ENCODE measurements around the gene FAM168A.
A peak's percentile ranks its signal among the peaks of the same experiment; 100 is the strongest.

The FAM168A gene, protein sequence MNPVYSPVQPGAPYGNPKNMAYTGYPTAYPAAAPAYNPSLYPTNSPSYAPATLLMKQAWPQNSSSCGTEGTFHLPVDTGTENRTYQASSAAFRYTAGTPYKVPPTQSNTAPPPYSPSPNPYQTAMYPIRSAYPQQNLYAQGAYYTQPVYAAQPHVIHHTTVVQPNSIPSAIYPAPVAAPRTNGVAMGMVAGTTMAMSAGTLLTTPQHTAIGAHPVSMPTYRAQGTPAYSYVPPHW

DNA sequence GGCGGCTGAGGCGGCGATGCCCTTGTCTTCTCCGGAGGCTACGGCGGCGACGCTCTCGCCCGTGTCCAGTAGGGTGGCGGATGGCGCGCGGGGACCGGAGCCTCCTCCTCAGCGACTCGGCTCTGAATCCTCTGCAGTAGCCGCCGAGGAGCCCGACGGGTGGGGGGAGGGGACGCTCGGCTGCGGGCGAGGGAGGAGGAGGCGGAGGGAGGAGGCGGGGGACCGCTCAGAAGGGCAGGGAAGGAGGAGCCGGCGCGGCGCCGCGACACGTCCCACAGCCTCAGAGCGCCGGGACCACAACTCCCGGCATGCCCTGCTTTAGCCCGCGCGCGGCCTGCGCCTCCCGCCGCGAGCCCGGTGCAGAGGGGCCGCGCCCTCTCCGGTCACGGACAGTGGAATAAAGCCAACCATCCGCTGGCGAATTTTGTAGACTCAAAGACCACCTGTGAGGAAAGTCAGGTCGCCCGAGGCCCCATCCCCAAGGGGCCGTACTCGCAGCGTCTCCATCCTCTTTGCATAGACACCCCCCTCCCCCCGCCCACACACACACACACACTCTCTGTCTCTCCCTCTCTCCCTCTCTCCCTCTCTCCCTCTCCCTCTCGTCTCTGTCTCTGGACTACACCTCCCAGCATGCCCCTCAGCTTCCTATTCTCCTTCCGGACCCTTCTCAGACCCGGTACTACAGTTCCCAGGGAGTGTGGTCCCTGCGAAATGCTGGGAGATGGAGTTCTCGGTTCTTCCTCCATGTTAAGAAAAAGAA lies at the start of gene FAM168A:
FAM168A (minus strand) TSS at position 157 of the 763 bp plus-strand sequence. CDS start 129,638 bp downstream, outside the sequence.
- DNase-seq = peak; percentile 98

DNA sequence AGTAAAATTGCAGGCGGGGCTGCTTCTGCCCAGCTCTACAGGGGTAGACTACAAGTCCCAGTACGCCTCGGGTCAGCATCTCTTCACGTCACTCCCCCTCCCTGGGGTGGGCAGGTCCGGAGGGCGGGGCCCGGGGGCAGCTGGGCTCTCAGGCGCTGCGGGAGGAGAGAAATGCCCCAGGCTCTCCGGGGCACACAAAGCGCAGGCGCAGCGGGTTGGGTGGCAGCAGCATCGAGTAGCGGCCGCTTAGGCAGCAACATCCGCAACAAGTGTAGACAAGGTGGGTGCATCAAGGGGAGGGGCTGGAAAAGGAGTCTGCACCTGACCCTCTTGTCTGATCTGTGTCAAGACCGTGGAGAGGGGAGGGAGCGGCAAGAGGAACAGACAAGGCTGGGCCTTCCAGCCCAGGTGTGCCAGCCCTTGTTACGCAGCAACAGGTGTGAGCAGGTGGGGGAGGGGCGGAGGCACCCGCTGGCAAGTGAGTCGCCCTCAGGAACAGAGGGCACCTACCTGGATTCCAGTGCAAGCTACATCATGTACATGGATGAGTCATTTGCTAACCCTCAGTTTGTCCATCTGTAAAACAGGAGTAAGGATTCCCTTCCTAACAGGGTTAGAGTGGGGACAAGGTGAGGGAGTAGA lies 49.7 kb upstream of the FAM168A start:
- DNase-seq = peak; percentile 59

DNA sequence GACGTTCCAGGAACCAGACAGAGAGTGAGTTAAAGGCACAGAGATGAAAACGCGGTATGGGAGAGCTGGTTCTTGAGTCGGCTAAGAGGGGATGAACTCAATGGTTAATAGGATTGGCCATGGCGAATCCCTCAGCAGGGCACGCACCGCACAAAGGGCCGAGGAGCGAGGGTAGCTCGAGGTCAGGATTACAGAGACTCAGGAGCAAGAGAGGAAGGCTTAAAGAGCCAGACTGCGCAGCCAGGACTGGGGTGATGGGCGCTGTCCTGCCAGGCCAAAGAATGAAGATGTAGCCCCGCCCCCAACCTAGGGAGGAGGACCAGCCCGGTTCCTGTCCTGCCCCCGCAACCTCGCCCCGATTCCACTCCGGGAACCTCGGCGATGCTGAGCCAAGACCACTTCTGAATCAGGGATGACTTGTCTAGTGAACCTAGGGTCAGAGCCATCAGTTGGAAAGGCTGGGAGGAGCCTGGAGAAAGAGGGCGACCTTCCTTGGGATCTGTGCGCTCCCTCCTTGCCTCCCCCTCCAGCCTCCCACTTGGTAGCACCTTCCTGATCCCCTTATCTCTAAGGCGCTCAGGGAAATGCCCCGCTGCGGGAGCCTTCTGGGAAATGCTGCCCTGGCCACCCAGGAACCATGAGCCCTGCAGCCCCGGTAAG lies 48.2 kb upstream of the FAM168A start, which contains the start of gene PLEKHB1:
PLEKHB1 (plus strand) TSS at position 610 of the 660 bp plus-strand sequence; CDS start at position 638, 28 bp downstream.
- DNase-seq = no peak

DNA sequence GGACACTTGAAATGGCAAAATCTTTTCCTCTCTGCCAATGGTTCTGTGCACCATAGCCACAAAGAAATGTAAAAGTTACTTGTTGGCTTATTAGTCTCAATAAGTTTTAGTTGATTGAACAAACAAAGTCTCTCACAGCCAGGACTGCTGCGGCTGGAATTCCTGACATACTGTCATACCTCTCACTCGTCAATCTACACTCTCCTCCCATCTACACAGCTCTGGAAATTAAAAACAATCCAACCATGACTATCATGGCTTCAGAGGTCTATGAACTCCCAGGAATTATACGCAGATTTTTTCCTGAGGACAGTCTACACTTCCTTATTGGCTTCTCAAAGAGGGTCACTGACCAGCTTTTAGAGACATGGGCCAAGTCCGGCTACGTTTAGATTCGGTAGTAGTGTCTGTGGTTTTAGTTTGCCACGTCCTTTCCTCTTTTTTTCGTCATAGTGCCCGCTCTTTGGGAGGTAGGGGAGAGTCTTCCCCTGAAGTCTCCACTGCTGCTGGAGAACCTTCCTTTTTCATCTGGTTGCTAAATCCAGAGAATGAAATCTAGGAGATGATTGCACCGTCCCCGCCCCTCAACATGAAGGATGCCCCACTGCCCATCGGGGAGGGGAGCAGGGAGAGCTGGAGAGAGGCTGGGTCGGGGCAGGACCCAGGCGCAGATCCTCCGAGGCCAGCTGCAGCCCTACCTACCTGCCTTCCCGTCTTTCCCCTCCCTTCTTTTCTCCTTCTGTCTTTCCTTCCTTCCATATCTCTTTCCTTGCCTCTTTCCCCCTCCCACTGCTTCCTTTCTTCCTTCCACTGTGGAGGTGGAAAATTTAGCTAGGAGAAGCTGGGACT lies 47.4 kb upstream of the FAM168A start:
- DNase-seq = no peak

DNA sequence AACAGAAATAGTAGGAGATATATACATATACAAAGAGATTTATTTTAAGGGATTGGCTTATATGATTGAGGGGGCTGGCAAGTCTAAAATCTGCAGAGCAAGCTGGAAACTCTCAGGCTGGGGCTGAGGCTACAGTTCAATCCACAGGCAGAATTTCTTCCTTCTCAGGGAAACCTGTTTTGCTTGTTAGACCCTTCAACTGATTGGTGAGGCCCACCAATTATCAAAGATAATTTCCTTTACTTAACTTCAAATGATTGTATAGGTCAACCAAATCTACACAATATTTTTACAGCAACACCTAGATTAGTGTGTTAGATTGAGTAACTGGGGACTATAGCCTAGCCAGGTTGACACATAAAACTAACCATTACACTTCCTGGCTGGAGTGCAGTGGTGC lies 43.8 kb upstream of the FAM168A start:
- no peak for DNase-seq

DNA sequence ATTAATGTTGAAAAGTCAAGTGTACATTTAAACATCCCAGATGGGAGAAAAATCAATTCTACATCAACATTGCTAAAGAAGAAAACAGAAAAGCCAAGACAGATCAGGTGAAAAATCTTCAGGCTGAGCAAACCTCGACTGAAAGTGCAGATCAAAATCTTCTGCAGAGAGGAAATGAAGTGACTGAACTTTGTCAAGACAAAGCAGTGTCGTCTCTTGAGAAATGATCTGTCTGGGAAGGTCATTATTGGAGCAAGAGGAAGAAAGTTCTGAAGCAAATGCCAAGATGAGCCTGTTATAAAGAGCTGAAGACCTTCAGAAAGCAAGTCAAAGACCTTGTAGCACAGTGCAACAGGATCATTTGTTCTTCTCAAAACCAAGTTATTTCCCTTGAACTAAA lies 42.7 kb upstream of the FAM168A start:
- no peak for DNase-seq

DNA sequence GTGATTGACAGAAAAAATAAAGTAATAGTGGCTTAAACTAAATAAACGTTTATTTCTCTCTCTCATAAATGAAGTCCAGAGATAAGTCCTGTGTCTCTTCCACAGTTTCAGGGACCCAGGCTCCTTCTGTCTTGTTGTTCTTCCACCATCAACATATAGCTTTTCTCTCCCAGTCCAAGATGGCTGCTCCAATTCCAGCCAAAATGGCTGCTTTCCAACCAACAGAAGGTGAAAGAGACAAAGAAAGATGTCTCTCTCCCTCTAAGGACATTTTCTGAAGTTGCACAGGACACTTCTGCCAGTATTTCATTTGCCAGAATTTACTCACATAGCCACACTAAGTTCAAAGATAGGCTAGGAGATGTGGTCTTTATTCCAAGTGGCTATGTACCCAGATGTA lies 39.1 kb upstream of the FAM168A start:
- DNase-seq = no peak

DNA sequence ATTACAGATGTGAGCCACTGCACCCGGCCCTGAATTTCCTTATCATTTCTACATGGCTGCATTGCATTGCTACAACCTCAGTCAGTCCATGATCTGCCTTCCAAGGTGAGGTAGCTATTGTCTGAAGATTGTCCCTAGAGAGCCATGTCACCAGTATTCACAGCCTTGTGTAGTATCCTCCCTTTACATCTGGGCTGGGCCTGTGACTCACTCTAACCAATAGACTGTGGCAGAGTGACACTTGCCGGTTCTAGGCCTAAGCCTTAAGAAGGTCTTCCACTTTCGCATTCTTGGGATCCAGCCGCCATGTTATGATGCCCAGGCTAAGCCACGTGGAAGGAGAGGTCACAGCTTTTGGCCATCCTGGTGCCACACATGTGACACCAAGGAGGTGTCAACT lies 38.3 kb upstream of the FAM168A start:
- no peak for DNase-seq

DNA sequence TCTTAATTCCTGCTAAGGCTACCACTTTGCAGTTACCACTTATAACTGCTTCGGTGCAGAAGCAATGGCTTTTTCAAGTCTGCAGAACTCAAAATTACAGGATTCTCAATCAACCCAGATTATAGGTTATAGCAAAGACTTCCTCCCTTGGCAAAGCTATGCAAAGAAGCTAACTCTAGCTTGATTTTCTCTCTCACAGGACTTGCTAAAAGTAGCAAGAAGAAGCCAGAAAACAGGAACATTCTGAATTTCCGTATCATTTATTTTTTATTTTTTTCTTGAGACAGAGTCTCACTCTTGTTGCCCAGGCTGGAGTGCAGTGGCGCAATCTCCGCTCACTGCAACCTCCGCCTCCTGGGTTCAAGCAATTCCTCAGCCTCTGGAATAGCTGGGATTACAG lies 37.8 kb upstream of the FAM168A start:
- no peak for DNase-seq

DNA sequence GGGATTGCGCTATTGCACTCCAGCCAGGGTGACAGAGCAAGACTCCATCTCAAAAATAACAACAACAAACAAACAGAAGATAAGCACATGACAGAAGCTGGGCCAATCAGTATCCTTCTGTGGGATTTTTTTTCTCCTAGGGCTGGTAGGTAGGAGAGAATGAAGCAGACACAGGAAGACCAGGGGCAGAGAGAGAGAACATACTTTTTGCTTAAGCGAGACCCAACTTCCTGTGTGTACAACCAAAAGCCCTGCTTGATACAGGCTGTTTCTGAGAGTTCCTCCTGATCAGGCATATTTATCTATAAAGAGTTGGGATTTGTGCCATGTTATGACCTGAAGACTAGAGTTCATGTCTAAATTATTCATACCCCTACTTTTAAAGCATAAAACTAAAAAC lies 36.1 kb upstream of the FAM168A start:
- no peak for DNase-seq

DNA sequence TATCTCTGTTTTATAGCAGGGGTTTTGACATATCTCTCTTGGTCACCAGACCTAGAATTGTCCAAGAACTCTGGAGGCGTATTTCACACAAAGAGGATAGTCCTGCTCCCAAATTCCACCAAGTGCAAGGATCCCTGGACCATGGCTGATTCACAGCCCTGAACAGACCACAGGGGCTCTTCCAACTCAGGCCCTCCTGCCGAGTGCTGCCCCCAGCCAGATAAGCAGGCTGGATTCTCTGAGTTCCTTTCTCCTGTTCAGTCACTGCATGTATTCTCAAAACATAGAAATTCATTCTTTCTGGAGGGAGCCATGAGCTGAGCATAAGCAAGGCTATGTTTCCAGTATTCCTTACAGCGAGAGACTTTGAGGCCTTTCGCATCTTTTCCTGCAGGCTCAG lies 35.1 kb upstream of the FAM168A start:
- DNase-seq = no peak

DNA sequence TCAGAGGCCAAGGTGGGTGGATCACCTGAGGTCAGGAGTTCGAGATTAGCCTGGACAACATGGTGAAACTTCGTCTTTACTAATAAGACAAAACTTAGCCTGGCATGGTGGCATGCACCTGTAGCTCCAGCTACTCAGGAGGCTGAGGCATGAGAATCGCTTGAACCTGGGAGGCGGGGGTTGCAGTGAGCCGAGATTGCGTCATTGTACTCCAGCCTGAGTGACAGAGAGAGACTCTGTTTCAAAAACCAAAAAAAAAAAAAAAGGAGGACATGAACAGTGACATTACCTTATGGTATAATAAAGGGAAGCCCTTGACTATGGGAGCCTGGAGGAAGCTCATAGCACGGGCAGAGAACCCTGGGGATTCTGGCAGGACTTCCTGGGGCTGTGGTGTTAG lies 32.0 kb upstream of the FAM168A start:
- no peak for DNase-seq

DNA sequence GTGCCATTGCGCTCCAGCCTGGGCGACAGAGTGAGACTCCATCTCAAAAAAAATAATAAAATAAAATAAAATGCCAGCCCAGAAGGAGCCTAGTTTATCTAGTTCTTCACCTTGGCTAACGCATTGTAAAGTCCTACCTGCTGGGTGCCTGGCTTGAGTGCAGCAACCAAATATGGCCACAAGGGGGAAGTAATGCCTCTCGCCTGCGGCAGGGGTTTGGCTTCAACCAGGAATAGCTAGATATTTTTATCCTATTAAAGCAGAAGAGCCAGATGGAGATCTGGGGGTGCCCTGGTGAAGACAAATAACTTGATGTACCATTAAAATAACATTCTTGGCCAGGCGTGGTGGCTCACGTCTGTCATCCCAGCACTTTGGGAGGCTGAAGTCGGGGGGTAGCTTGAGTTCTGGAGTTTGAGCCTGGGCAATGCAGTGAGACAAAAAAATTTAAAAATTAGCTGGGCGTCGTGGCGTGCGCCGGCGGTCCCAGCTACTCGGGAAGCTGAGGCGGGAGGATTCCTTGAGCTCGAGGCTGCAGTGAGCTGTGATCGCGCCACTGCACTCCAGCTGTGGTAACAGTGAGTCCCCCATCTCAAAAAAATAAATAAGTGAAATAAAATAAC lies 27.9 kb upstream of the FAM168A start:
- DNase-seq = peak; percentile 56

DNA sequence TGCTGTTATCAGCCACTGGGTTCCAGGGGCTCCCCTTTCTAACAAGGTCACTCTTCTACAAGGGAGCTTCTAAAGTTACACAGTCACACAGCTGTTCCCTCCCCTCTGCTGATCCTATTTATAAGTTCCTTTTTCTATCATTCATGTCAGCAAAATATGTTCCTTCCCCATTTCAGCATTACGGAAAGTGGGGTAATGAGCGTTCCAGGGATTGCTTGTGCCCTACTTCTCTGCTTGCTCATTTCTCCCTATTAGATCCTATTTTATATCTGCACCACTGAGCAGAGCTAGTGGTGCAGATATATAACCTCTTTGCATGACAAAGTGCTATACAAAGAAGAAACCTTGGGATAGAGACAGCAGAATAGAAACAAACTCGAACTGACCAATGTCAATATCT lies 25.8 kb upstream of the FAM168A start:
- DNase-seq = no peak

DNA sequence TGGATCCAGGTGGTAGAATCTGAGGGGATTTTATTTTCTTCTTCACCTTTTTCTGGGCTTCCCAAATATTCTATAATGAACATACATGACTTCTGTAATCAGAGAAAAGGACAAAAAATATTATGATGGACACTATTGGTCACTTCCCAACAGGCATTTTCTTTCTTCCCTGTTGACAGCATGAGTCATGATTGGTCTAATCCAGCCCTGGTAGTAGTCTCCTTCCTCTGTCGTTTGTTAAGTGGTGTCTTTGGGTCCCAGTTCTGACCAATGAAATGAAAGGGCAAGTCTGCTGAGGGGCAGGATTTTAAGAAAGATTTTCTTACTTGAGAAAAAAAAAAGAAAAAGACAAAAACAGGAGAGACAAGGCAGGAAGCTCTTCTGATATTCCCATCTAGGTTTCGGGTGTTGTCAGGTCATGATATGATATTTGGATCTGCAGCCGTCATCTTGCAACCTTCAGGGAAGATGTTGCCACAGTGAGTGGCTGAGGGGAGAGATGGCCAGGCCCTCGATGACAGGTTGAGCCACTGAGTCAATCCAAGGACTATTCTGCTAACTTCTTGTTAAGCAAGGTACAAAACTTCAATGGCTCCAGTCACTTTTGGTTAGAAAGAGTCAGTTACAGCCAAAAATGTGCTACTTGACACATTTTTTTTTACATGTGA lies 25.1 kb upstream of the FAM168A start:
- DNase-seq = no peak

DNA sequence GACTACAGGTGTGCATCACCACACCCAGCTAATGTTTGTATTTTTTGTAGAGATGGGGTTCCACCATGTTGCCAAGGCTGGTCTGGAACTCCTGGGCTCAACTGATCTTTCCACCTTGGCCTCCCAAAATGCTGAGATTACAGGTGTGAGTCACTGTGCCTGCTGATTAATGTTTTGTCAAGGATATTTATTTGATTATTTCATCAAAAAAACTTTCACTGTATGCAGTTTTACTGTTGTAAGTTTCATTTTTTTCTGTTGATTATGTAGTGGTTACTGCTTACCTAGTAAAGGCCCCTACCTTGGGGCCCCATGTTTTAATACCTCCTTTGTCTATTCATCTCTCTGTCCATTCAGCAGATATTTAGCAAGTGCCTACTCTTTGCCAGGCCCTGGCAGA lies 16.7 kb upstream of the FAM168A start:
- DNase-seq = no peak

DNA sequence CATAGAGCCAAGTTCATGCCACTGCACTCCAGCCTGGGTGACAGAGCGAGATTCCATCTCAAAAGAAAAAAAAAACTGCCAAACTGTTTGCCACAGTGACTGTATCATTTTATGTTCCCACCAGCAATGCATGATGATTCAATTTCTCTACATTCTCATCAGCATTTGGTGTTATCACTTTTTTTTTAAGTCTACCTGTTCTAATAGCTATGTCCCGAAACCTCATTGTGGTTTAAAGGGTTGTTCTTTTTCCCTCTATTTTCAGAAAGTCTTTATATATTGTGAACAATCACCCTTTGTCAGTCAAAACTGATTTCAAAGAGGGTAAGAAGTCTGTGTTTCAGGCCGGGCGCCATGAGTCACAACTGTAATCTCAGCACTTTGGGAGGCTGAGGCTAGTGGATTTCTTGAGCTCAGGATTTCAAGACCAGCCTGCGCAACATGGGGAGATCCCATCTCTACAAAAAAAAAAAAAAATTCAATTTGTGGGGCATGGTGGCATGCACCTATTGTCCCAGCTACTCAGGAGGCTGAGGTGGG lies 14.8 kb upstream of the FAM168A start:
- DNase-seq = no peak

DNA sequence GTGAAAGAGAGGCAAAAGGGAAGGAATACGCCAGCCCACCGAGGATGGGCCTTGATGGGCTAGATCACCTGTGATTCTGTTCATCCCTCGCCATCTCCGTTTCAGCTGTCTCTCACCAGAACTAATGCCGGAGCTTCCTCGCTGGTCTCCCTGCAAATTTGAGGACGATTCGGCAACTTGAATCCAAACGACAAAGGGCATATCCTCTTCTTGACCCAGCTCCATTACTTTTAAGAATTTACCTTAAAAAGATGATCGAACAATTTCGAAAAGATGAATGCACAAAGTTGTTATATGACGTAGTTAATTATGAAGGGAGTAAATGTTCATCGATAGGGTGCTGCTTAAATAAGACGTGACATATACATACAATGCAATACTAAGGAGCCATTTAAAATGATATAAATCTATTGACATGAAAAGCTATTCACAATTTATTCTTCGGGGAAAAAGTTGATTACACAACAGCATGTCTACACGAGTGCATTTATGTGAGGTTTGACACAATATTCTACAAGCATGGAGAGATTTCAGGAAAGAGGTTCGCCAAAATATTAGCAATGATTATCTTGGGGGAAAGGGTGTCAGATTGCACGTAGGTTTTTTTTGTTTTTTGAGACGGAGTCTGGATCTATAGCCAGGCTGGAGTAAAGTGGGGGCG lies 937 bp upstream of the FAM168A start:
- no peak for DNase-seq

DNA sequence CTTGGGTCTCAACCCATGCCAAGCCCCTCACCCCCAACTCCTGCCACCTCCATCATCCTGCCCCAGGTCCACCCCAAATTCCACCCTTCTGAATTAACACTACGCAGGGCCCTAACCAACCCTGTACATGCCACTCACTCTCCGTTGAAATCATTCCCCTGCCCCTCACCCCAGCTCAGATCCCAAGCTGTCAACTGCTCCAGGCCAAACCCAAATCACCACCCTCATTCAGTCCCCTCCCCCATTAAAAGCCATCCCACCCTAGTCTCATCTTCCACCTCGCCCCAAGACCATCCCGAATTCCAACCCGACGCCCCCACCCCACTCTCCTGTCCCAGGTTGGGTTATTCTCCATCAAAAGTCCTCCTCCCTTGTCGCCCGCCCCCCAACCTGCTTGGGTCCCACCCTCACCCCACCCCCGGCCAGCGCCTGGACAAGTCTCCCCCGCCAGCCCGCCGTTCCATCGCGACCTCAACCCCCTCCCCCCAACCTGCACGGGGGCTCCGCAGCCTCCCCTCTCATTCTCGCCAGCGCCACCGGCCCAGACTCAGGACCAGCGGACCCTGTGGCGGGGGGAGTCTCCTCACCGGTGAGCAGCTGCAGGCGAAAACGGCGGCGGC lies 466 bp downstream of the FAM168A start:
- DNase-seq = no peak

DNA sequence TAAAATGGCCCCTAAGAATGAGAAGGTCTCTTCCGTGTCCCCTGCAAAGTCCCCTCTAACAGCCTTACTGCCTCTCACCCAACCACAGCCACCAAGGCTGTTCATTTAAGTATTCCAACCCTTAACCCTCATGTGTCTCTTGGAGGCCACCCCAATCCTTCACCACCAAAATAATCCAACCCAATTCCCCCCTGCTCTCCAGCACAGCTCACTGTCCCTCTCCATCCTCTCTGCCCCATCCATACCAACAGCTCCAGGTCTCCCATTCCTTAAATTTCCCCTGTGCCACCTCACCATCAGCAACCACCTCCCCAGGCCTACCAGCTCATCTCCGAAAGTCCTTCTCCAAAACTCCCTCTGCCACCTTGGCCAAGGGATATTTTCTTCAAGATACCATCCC lies 1.4 kb downstream of the FAM168A start:
- no peak for DNase-seq
